ENCODE data around the gene LSM14A.
"Not testable (repeated sequence)": the region's sequence is repeated elsewhere in the genome, so short reads cannot be mapped to it uniquely, and the experiment has no call there.

Gene LSM14A

DNA sequence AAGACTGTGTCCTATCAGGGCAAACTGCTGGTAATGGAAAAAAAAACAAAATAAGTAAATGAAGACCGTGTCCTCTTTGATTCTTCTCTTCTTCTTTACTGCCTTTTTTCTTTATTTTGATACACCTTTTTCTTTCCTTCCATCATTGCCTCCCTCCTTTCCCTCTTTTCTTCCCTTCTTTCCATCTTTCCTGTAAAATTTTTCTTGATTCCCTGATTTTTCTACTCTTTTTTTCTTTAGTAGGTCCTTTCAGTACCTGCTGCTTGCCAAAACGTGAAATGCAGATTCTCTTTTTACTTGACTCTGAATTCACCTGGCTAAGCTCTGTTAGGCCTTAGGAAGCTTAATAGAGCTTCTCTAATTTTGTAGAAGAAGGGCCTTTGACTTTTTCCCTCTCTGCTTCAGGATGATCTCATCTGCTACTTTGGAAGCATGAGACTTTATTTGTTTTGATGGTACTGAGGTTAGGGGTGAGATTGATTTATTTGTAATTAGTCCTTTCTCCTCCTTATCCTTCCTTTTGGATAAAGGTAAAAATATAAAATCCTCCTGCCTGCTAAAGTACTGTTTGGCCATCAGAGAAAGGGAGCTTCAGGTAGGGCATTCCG lies 19.2 kb downstream of the LSM14A start:
- no peak for DNase-seq (ENCODE audit: low spot score)

DNA sequence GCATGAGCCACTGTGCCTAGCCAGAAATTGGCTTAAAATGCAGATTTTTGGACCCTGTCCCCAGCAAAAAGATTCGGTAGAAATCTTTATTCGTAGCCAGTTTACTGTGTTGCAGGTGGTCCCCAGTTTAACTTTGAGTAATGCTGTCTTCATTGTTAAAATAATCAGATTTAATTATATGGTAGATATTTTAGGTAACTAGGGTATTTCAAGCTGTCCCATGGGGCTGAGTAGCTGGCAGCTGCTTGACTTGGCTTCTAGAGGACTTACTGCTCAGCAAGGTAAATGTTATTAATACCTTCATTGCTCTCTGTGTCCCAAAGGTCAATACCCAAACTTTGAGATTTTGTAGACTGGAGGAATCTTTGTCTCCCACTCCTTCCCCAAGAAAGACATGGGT lies 21.1 kb downstream of the LSM14A start:
- no peak for DNase-seq (ENCODE audit: low spot score)

DNA sequence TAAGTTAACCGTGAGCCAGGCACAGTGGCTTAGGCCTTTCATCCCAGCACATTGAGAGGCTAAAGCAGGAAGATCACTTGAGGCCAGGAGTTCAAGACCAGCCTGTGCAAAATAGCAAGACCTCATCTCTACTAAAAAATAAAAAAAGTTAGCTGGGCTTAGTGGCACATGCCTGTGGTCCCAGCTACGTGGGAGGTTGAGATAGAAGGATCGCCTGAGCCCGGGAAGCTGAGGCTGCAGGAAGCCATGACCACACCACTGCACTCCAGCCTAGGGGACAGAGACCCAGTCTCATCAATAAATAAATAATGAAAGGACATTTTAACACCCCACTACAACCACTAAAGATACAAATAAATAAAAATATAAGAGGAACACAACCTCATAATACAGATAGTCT lies 21.6 kb downstream of the LSM14A start:
- DNase-seq (ENCODE audit: low spot score), result no peak

GRCh38 chr19:34201133-34201532 lies 28.8 kb downstream of the LSM14A start:
- DNase-seq (ENCODE audit: low spot score), result no peak

- DNase-seq (ENCODE audit: low spot score), result not testable (repeated sequence)
These were observed 33.0 kb downstream of the LSM14A start for GRCh38 chr19:34205324-34205723.

DNA sequence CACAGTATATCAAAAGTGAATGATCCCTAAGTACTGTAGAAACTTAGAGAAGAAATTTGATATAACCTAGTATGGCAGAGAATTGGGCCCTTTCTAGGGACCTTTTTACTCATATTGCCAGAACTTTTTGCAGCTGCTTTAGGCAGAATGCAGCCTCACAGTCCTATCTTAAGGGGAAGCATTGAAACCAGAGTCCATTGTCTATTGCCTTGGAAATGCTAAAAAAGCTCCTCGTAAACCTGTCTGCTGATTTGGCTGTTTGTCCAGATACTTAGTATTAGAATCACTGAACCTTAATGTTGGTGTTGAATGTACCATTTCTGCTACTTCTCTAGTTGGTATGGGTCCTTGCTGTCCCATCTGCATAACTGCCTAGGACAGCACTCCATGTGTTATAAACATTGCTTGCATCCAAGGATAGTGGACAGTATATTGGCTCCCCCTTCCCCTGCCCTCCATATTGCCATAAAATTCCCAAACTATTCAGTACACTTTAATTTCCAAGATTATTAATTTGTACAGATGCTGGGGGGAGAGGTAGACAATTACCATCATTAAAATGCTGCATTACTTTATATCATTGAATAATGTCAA lies 36.1 kb downstream of the LSM14A start:
- no peak for DNase-seq (ENCODE audit: low spot score)

- DNase-seq (ENCODE audit: low spot score), result no peak
These were observed 37.4 kb downstream of the LSM14A start for GRCh38 chr19:34209726-34210125.

GRCh38 chr19:34213283-34213682 lies 41.0 kb downstream of the LSM14A start:
- no peak for DNase-seq (ENCODE audit: low spot score)

DNA sequence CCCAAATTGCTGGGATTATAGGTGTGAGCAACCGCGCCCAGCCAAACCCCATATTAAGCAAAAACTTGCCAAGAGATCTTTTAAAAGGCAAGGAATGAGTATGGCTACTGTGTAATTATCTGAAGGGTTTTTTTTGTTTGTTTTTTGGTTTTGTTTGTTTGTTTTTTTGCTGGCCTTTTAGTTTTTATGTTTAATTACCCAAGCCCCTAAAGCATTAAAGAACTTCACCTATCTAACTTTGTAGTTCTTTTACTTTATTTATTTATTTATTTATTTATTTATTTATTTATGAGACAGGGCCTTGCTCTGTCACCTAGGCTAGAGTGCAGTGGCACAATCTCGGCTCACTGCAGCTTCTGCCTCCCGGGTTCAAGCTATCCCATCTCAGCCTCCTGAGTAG lies 41.7 kb downstream of the LSM14A start:
- no peak for DNase-seq (ENCODE audit: low spot score)

DNA sequence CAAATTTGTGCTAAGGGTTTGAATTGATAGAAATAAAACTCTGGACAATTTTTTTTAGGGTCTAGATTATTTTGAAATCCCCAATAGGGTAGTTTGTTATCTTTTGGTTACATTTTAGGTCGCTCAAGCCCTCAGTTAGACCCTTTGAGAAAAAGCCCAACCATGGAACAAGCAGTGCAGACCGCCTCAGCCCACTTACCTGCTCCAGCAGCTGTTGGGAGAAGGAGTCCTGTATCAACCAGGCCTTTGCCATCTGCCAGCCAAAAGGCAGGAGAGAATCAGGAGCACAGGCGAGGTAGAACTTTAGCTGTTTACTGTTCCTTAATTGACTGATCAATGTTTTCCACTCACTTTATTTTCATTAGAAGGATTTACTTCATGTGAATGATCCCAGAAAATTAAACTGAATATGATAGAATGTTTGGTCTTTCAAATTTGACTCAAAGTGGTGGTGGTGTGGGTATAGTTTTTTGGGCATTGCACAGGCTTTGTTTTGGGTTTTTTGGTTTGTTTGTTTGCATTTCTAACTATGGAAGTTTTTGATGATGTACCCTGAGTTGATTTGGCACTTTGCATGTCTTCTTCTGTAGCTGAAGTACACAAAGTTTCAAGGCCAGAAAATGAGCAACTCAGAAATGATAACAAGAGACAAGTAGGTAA lies 42.8 kb downstream of the LSM14A start:
- no peak for DNase-seq (ENCODE audit: low spot score)

- DNase-seq (ENCODE audit: low spot score), result no peak
These were observed 43.3 kb downstream of the LSM14A start for GRCh38 chr19:34215666-34216038.

GRCh38 chr19:34216745-34217219 lies 44.5 kb downstream of the LSM14A start:
- DNase-seq (ENCODE audit: low spot score), result not testable (repeated sequence)

- no peak for DNase-seq (ENCODE audit: low spot score)
These were observed 45.9 kb downstream of the LSM14A start for GRCh38 chr19:34217952-34218817.

GRCh38 chr19:34218818-34219164 lies 46.5 kb downstream of the LSM14A start:
- no peak for DNase-seq (ENCODE audit: low spot score)

DNA sequence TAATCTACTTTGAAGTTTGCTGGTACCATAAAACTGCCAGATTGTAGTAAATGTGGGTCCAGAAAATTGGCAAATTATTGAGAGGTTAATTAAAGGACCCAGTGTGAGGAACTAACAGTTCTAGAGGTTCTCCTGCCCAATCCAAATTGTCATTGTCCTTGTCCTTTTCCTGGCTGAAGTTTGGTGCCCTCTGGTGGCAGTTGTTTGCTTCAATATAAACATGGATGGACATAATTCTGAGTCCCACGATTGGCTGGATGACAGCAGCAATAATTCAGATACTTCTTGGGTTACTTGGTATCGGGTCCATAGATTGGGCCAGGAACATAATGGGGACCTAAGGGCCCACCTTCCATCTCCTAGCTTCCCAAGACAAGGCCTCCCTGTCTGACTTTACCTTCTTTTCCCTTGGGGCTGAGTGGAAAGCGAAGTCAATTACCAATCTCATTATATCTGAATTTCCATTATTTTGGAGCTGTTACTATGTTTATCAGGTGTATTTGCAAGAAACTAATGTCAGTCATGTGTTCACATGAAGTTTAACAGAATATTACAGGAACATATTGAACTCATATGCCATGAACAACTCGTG lies 48.3 kb downstream of the LSM14A start:
- DNase-seq (ENCODE audit: low spot score), result peak; percentile 60

DNA sequence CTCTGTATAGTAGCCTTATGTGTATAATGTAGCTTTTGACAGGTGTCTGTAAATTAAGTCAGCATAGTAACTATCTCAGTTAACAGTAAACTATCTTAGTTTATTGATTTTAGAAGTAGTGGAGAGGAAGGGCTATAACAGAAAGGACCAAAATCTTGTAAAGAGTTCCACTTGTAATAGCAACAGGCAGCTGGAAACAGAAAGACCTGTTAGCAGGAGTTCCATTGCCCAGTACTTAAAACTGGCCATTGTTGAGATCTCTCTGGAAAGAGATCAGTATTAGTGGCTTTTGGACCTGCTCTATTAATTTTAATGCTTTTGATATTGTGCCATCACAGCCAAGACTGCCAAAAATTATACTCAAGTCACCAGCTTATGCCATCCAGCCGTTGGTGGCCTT lies 50.1 kb downstream of the LSM14A start:
- DNase-seq (ENCODE audit: low spot score), result no peak

GRCh38 chr19:34224996-34225658 lies 52.8 kb downstream of the LSM14A start:
- peak; percentile 40 for DNase-seq (ENCODE audit: low spot score)

DNA sequence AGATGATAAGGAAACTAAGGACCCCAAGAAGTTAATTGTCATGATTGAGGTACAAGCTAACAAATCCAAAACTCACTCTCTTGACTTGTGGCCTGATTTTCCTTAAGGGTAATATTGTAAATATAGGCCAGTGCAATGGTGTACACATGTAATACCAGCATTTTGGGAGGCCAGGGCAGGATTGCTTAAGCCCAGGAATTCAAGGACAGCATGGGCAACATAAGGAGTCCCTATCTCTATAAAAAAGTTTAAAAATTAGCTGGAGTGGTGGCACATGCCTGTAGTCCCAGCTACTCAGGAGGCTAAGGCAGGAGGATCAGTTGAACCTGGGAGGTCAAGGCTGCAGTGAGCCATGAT lies 53.3 kb downstream of the LSM14A start:
- DNase-seq (ENCODE audit: low spot score), result no peak

DNA sequence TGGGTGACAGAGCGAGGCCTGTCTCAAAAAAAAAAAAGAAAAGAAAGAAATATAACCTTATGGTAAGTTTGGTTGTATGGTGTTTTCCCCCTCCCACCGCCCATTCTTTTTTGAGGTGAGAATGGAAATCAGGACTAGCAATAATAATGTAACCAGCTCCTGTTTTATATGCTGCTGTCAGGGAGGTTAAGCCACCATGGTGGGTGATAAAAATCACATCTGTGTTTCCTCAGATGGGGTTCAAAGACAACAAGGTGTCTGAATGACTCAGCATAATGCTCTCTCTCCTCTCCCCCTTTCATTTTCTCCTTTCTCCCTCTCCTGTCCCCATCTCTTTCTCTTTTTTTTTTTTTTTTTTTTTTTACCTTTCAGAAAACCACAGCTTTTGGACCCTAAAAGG lies 53.7 kb downstream of the LSM14A start:
- no peak for DNase-seq (ENCODE audit: low spot score)

GRCh38 chr19:34228347-34228746 lies 56.0 kb downstream of the LSM14A start:
- DNase-seq (ENCODE audit: low spot score), result no peak

GRCh38 chr19:34228762-34229161 lies 56.5 kb downstream of the LSM14A start:
- DNase-seq (ENCODE audit: low spot score), result no peak

- DNase-seq (ENCODE audit: low spot score), result no peak
These were observed 57.4 kb downstream of the LSM14A start for GRCh38 chr19:34229721-34230120.
